K562 (cell line): ENCODE data around the gene BPTF. TPM values are rescaled to one million over a fixed set of nuclear protein-coding genes. Genes with fewer than 3 reads are reported as not detected.

Experiments
- CC2D1A ChIP-seq: fragments of 450-650 bp; IDR thresholded peaks from 2 replicates; pipeline ENCODE4 v1.6.1; 2017; ENCODE audit warnings: mild to moderate bottlenecking
- CEBPB ChIP-seq: fragments of 450-650 bp; IDR thresholded peaks from 2 replicates; pipeline ENCODE4 v1.6.1; 2016; ENCODE audit warnings: missing genetic modification characterization, missing compliant biosample characterization
- DNMT1 ChIP-seq: fragments of 450-650 bp; IDR thresholded peaks from 2 replicates; pipeline ENCODE4 v1.6.1; 2016; ENCODE audit warnings: antibody characterized with exemption, mild to moderate bottlenecking
- HLTF ChIP-seq: fragments of 450-650 bp; IDR thresholded peaks from 2 replicates; pipeline ENCODE4 v1.6.1; 2016
- IFI16 ChIP-seq: fragments of 250-450 bp; sonication (Bioruptor Pico); IDR thresholded peaks from 2 replicates; pipeline ENCODE4 v2.1.2; 2022; ENCODE audit warnings: mild to moderate bottlenecking, inconsistent platforms
- KDM1A ChIP-seq, 2 experiments: fragments of 450-650 bp; IDR thresholded peaks; 2 replicates each; pipeline ENCODE4 v1.6.1; 2016; ENCODE audit warnings: mild to moderate bottlenecking in 2 of 2
- NFIX ChIP-seq: fragments of 250-450 bp; sonication (Bioruptor Pico); IDR thresholded peaks from 2 replicates; pipeline ENCODE4 v1.4.0; 2020; ENCODE audit warnings: low read depth, mild to moderate bottlenecking, moderate library complexity
- RBBP5 ChIP-seq: fragments of 200-600 bp; sonication (generic); IDR thresholded peaks from 2 replicates; pipeline ENCODE4 v1.6.1; 2012; ENCODE audit warnings: borderline replicate concordance, mild to moderate bottlenecking, low read length, control low read depth, inconsistent platforms; ENCODE audit not compliant: insufficient read depth, poor library complexity, severe bottlenecking
- SMARCA5 ChIP-seq: fragments of 450-650 bp; IDR thresholded peaks from 2 replicates; pipeline ENCODE4 v1.6.1; 2016
- ZEB2 ChIP-seq: fragments of 450-650 bp; IDR thresholded peaks from 2 replicates; pipeline ENCODE4 v1.6.1; 2016
- ZNF224 ChIP-seq: sonication (generic); formaldehyde crosslinking; IDR thresholded peaks from 2 replicates; pipeline ENCODE4 v1.8.0; 2022; ENCODE audit warnings: mild to moderate bottlenecking, missing genetic modification reagents
- ZNF274 ChIP-seq: IDR thresholded peaks from 2 replicates; pipeline ENCODE4 v1.6.1; 2011; ENCODE audit warnings: low read depth, mild to moderate bottlenecking, low read length, moderate library complexity, borderline replicate concordance
- ZNF408 ChIP-seq: fragments of 250-450 bp; sonication (Bioruptor Pico); IDR thresholded peaks from 2 replicates; pipeline ENCODE4 v1.4.0; 2020; ENCODE audit warnings: low read depth, mild to moderate bottlenecking, moderate library complexity
- polyA plus RNA-seq, 8 experiments: library from polyadenylated mRNA; depleted of rRNA in 4 of 8; stranded (reverse) in 5 of 8; unstranded in 3 of 8; fragments of >200 nt; fragmentation: Nextera tagmentation in 2 of 8; fragmentation: Illumina TruSeq in 1 of 8; extraction: Ambion mirVana in 2 of 8; extraction: Trizol in 1 of 8; gene quantifications; 2 replicates each; pipeline versions ENCODE4 v1.2.1 to v1.2.3, GENCODE V29; 2011 to 2014; ENCODE audit warnings: inconsistent platforms in 1 of 8, missing spikeins in 1 of 8
- total RNA-seq, 7 experiments: library from RNA; depleted of rRNA in 6 of 7; stranded (reverse); fragments of >200 nt in 6 of 7; fragmentation: Illumina TruSeq in 2 of 7; extraction: Trizol in 2 of 7; gene quantifications; 2 replicates each; pipeline versions ENCODE4 v1.2.1 to v1.2.3, GENCODE V29; 2011 to 2021; ENCODE audit warnings: low replicate concordance in 1 of 7
- TF ChIP-seq, protein P1 (sequence below), 2 experiments: fragments of 450-650 bp; IDR thresholded peaks; 2 replicates each; pipeline ENCODE4 v1.6.1; 2016
- TF ChIP-seq, protein P2 (sequence below), 2 experiments: fragments of 200-800 bp in 1 of 2; sonication (Bioruptor generic) in 1 of 2; sonication (generic) in 1 of 2; formaldehyde crosslinking in 1 of 2; IDR thresholded peaks in 1 of 2; conservative IDR thresholded peaks in 1 of 2; 2 replicates each; pipeline versions ENCODE4 v1.5.0 to v1.6.1; 2016 to 2020; ENCODE audit warnings: missing compliant biosample characterization in 1 of 2, missing genetic modification characterization in 1 of 2, missing genetic modification reagents in 1 of 2
- TF ChIP-seq, protein P3 (sequence below): sonication (generic); formaldehyde crosslinking; IDR thresholded peaks from 2 replicates; pipeline ENCODE4 v1.8.1; 2023; ENCODE audit warnings: mild to moderate bottlenecking, missing genetic modification reagents

The BPTF gene
- total and polyA plus RNA-seq, 9 of the 15 experiments (the other 6 are each of a cell fraction or from before 2014, with no cell fraction given): 12.5 to 52.1 (median 26.9) TPM

DNA sequence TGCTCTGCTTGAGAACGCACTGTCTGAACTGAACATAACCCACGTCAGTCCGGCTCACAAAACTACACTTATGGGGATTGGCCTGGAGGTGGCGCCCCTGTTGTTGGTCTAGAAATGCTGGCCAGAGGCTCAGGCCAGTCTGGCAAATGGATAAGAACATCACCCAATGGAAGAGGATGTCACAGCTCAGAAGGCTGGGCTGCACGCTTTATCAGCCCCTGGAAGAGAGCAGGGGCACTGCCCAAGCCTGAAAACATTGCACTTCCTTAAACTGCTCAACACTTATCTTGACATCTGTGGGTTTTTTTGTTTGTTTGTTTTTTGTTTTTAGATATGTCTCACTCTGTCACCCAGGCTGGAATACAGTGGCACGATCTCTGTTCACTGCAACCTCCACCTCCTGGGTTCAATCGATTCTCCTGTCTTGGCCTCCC, 24.8 kb upstream of the BPTF start (continued):
- no peak for TF ChIP-seq KDM1A (IDR thresholded peaks at IDR 0.05)
- TF ChIP-seq CC2D1A: no peak
- TF ChIP-seq RBBP5: no peak
- no peak for TF ChIP-seq CEBPB (tag)
- TF ChIP-seq IFI16 (CRISPR knock-in tag): no peak
- TF ChIP-seq, protein P1, sequence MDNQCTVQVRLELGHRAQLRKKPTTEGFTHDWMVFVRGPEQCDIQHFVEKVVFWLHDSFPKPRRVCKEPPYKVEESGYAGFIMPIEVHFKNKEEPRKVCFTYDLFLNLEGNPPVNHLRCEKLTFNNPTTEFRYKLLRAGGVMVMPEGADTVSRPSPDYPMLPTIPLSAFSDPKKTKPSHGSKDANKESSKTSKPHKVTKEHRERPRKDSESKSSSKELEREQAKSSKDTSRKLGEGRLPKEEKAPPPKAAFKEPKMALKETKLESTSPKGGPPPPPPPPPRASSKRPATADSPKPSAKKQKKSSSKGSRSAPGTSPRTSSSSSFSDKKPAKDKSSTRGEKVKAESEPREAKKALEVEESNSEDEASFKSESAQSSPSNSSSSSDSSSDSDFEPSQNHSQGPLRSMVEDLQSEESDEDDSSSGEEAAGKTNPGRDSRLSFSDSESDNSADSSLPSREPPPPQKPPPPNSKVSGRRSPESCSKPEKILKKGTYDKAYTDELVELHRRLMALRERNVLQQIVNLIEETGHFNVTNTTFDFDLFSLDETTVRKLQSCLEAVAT (IDR thresholded peaks at IDR 0.05): no peak
- TF ChIP-seq, protein P2, sequence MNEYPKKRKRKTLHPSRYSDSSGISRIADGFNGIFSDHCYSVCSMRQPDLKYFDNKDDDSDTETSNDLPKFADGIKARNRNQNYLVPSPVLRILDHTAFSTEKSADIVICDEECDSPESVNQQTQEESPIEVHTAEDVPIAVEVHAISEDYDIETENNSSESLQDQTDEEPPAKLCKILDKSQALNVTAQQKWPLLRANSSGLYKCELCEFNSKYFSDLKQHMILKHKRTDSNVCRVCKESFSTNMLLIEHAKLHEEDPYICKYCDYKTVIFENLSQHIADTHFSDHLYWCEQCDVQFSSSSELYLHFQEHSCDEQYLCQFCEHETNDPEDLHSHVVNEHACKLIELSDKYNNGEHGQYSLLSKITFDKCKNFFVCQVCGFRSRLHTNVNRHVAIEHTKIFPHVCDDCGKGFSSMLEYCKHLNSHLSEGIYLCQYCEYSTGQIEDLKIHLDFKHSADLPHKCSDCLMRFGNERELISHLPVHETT (CRISPR knock-in tag; conservative IDR thresholded peaks at IDR 0.05 in 1 of 2, IDR thresholded peaks at IDR 0.05 in 1 of 2): peak in 1 of 2 experiments; percentile 45; a peak in 1 of 4 replicates
- 0 out of 2 replicates have a peak, but pooled peaks have one; percentile 51 for TF ChIP-seq SMARCA5
- TF ChIP-seq HLTF: no peak
- no peak for TF ChIP-seq ZNF274
- no peak for TF ChIP-seq ZNF224 (CRISPR knock-in tag)
- no peak for TF ChIP-seq DNMT1
- TF ChIP-seq ZNF408: no peak
- TF ChIP-seq, protein P3, sequence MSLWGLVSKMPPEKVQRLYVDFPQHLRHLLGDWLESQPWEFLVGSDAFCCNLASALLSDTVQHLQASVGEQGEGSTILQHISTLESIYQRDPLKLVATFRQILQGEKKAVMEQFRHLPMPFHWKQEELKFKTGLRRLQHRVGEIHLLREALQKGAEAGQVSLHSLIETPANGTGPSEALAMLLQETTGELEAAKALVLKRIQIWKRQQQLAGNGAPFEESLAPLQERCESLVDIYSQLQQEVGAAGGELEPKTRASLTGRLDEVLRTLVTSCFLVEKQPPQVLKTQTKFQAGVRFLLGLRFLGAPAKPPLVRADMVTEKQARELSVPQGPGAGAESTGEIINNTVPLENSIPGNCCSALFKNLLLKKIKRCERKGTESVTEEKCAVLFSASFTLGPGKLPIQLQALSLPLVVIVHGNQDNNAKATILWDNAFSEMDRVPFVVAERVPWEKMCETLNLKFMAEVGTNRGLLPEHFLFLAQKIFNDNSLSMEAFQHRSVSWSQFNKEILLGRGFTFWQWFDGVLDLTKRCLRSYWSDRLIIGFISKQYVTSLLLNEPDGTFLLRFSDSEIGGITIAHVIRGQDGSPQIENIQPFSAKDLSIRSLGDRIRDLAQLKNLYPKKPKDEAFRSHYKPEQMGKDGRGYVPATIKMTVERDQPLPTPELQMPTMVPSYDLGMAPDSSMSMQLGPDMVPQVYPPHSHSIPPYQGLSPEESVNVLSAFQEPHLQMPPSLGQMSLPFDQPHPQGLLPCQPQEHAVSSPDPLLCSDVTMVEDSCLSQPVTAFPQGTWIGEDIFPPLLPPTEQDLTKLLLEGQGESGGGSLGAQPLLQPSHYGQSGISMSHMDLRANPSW (CRISPR knock-in tag): no peak
- TF ChIP-seq NFIX (CRISPR knock-in tag): no peak
- TF ChIP-seq ZEB2: no peak
- TF ChIP-seq, all 486 proteins: peak for 45
